Sigmoid colon (tissue), 4 donors: ENCODE measurements around the gene MACC1.

Source experiments
- POLR2A ChIP-seq, 2 donors: fragments of 450-650 bp; IDR thresholded peaks; one replicate each; pipeline ENCODE4 v1.6.1; 2016; ENCODE audit warnings: antibody characterized with exemption in 2 of 2, mild to moderate bottlenecking in 2 of 2, moderate library complexity in 2 of 2
- POLR2AphosphoS5 ChIP-seq, 4 donors: sonication (generic); formaldehyde crosslinking; IDR thresholded peaks; one replicate each; pipeline ENCODE4 v1.6.1; 2017; ENCODE audit warnings: antibody characterized with exemption in 4 of 4
- TF ChIP-seq, protein P1 (sequence below), 4 experiments: fragments of 450-650 bp in 3 of 4; fragments of 200-600 bp in 1 of 4; IDR thresholded peaks; one replicate each; pipeline ENCODE4 v1.5.1; 2016 to 2019; ENCODE audit warnings: antibody characterized with exemption in 4 of 4, mild to moderate bottlenecking in 3 of 4, moderate library complexity in 2 of 4

DNA sequence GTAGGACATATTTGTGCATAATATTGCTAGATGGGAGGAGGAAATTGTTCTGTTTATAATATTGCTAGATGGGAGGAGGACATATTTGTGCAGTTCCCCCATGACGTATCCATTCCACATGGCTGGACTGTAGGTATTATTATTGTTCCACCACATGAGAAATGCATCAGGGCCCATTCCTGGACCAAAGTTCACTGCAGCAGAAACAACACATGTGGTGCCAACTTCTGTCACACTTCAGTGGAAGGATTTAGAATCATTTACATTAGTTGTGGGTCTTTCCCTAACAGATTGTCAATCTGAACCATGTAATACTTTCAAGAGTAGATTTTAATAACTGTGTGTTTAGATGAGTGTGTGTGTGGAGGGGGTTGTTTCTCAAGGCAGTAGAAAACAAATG, 32.7 kb upstream of the MACC1 start:
- TF ChIP-seq, protein P1, sequence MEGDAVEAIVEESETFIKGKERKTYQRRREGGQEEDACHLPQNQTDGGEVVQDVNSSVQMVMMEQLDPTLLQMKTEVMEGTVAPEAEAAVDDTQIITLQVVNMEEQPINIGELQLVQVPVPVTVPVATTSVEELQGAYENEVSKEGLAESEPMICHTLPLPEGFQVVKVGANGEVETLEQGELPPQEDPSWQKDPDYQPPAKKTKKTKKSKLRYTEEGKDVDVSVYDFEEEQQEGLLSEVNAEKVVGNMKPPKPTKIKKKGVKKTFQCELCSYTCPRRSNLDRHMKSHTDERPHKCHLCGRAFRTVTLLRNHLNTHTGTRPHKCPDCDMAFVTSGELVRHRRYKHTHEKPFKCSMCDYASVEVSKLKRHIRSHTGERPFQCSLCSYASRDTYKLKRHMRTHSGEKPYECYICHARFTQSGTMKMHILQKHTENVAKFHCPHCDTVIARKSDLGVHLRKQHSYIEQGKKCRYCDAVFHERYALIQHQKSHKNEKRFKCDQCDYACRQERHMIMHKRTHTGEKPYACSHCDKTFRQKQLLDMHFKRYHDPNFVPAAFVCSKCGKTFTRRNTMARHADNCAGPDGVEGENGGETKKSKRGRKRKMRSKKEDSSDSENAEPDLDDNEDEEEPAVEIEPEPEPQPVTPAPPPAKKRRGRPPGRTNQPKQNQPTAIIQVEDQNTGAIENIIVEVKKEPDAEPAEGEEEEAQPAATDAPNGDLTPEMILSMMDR (IDR thresholded peaks at IDR 0.05): no peak
- TF ChIP-seq POLR2AphosphoS5 (IDR thresholded peaks at IDR 0.05): no peak
- no peak for TF ChIP-seq POLR2A (IDR thresholded peaks at IDR 0.05)
